ENCODE results near the gene PTPRT. TPM values are rescaled to one million over a fixed set of nuclear protein-coding genes. Genes with fewer than 3 reads are reported as not detected.

Gene PTPRT
- total and polyA plus RNA-seq, 2 of the 13 experiments (the other 11 are each of a cell fraction or from before 2014, with no cell fraction given): under 0.01 to 0.09 TPM

- Histone ChIP-seq H3K4me3 (replicated peaks in 1 of 3; ENCODE audit: insufficient read depth in 1 of 3, low read depth in 2 of 3, low read length in 3 of 3) (no peak overlapping the region), H4K20me1 (ENCODE audit: insufficient read depth, low read length) (no peaks in the 10 kb centered on the region), H3K4me1 (ENCODE audit: insufficient read depth, low read length) (no peaks in the 10 kb centered on the region), H3K36me3 (replicated peaks in 1 of 2; ENCODE audit: control insufficient read depth in 1 of 2, insufficient read depth in 2 of 2, low read length in 2 of 2) (no peaks in the 10 kb centered on the region), H2AFZ (ENCODE audit: low read length) (no peak overlapping the region), H3K9me3 (ENCODE audit: low read length) (no peaks in the 10 kb centered on the region), H3K27ac (ENCODE audit: extremely low read length, insufficient read depth, low read length) (no peak overlapping the region), H3K9ac (ENCODE audit: insufficient read depth, low read depth, low read length) (no peak overlapping the region), H3K27me3 (ENCODE audit: control insufficient read depth in 1 of 2, insufficient read depth in 2 of 2, low read length in 2 of 2) (no peaks in the 10 kb centered on the region), H3K4me2 (ENCODE audit: low read depth, low read length) (no peak overlapping the region), H3K79me2 (ENCODE audit: insufficient read depth, low read length) (no peaks in the 10 kb centered on the region)
- ChIA-PET CTCF (ENCODE audit: low intra/inter-chr PET ratio, low total read pairs) (no interaction called here), POLR2A (no interaction called here)
- ATAC-seq (no peak), DNase-seq (ENCODE audit: low spot score) (no peak), FAIRE-seq (no peak)
- intact Hi-C loops (cut with micrococcal nuclease; ENCODE audit: unreplicated experiment) (no loop called here), in situ Hi-C loops (cut with HindIII; ENCODE audit: extremely low pct_ligation_motif_present, low pct_unique_long_range_greater_than_20kb) (no loop called here)
- 2% methylated on average over 5 of the region's 5 CpGs for WGBS (ENCODE audit: low lambda C conversion rate)
- TF ChIP-seq AGO2 (optimal IDR thresholded peaks at IDR 0.05; ENCODE audit: low read depth, low read length) (no peak), SNAI1 (CRISPR knock-in tag; IDR thresholded peaks at IDR 0.05; ENCODE audit: borderline replicate concordance) (no peak), HCFC1 (IDR thresholded peaks at IDR 0.05; ENCODE audit: low read depth, low read length) (no peak), ZNF382 (CRISPR knock-in tag; IDR thresholded peaks at IDR 0.05; ENCODE audit: borderline replicate concordance) (no peak), HMG20A (CRISPR knock-in tag; IDR thresholded peaks at IDR 0.05; ENCODE audit: borderline replicate concordance) (no peak), CHD4 (IDR thresholded peaks at IDR 0.05; ENCODE audit: borderline replicate concordance, low read length) (no peak), NR2F2 (IDR thresholded peaks at IDR 0.05; ENCODE audit: borderline replicate concordance, low read depth) (no peak), ZSCAN22 (CRISPR knock-in tag; IDR thresholded peaks at IDR 0.05) (no peak), SMAD9 (CRISPR knock-in tag; IDR thresholded peaks at IDR 0.05) (no peak), ZBTB38 (CRISPR knock-in tag; IDR thresholded peaks at IDR 0.05) (no peak), BORCS8-MEF2B (CRISPR knock-in tag; IDR thresholded peaks at IDR 0.05) (no peak)
- BruUV-seq (replicated peaks): no TSS peak
These were observed 591.1 kb downstream of the PTPRT start for GRCh38 chr20:42598581-42598980.

DNA sequence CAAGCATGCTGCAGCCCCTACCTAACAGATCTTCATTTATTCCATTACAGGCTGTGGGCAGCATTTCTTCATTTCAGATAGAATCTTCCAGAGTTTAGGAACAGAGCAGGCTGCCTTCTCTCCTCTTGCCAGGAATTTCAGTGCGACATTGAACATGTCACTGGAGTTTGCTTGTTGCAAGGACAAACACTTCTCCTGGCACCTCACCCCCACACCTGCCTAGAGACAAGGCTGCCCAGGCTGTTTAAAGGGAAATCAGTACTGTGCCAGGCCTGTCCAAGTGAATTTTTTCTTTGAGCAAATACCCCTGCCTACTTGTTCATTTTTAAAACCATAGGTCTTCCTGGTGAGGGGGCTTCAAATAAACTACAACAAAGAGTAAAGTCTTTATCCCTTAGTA, 594.1 kb downstream of the PTPRT start:
- intact Hi-C loops (cut with micrococcal nuclease; ENCODE audit: unreplicated experiment) (no loop called here), in situ Hi-C loops (cut with HindIII; ENCODE audit: extremely low pct_ligation_motif_present, low pct_unique_long_range_greater_than_20kb) (no loop called here)
- ChIA-PET POLR2A (no interaction called here), CTCF (ENCODE audit: low intra/inter-chr PET ratio, low total read pairs) (no interaction called here)
- no TSS peak for BruUV-seq (replicated peaks)
- H3K9me3 ChIP-seq (ENCODE audit: low read length): no peaks in the 10 kb centered on the region
- no peaks in the 10 kb centered on the region for H3K36me3 ChIP-seq (replicated peaks in 1 of 2; ENCODE audit: control insufficient read depth in 1 of 2, insufficient read depth in 2 of 2, low read length in 2 of 2)
- ATAC-seq (no peak), DNase-seq (ENCODE audit: low spot score) (no peak), FAIRE-seq (no peak)
- no peaks in the 10 kb centered on the region for H3K79me2 ChIP-seq (ENCODE audit: insufficient read depth, low read length)
- no peak overlapping the region for H3K27ac ChIP-seq (ENCODE audit: extremely low read length, insufficient read depth, low read length)
- no peaks in the 10 kb centered on the region for H3K4me1 ChIP-seq (ENCODE audit: insufficient read depth, low read length)
- H4K20me1 ChIP-seq (ENCODE audit: insufficient read depth, low read length): no peaks in the 10 kb centered on the region
- H3K9ac ChIP-seq (ENCODE audit: insufficient read depth, low read depth, low read length): no peak overlapping the region
- no peak overlapping the region for H2AFZ ChIP-seq (ENCODE audit: low read length)
- no peaks in the 10 kb centered on the region for H3K27me3 ChIP-seq (ENCODE audit: control insufficient read depth in 1 of 2, insufficient read depth in 2 of 2, low read length in 2 of 2)
- no peak for TF ChIP-seq RARG (CRISPR knock-in tag; IDR thresholded peaks at IDR 0.05; ENCODE audit: low read depth)
- no peak for TF ChIP-seq RFX3 (CRISPR knock-in tag; IDR thresholded peaks at IDR 0.05)
- TF ChIP-seq ZNF138 (CRISPR knock-in tag; IDR thresholded peaks at IDR 0.05; ENCODE audit: low read depth): no peak
- TF ChIP-seq, protein P1, sequence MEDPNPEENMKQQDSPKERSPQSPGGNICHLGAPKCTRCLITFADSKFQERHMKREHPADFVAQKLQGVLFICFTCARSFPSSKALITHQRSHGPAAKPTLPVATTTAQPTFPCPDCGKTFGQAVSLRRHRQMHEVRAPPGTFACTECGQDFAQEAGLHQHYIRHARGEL (CRISPR knock-in tag; IDR thresholded peaks at IDR 0.05): no peak
- TF ChIP-seq PITX1 (CRISPR knock-in tag; IDR thresholded peaks at IDR 0.05): no peak
- TF ChIP-seq KLF15 (CRISPR knock-in tag; IDR thresholded peaks at IDR 0.05; ENCODE audit: borderline replicate concordance): no peak
- no peak for TF ChIP-seq TOPORS (CRISPR knock-in tag; IDR thresholded peaks at IDR 0.05)
- 42% methylated on average over 1 of the region's 1 CpG for WGBS (ENCODE audit: low lambda C conversion rate)
- H3K4me2 ChIP-seq (ENCODE audit: low read depth, low read length): no peak overlapping the region
- H3K4me3 ChIP-seq (replicated peaks in 1 of 3; ENCODE audit: insufficient read depth in 1 of 3, low read depth in 2 of 3, low read length in 3 of 3): no peak overlapping the region
